ENCODE data around the gene LPP. TPM values are rescaled to one million over a fixed set of nuclear protein-coding genes. Genes with fewer than 3 reads are reported as not detected.
"Not testable (repeated sequence)": the region's sequence is repeated elsewhere in the genome, so short reads cannot be mapped to it uniquely, and the experiment has no call there.

LPP gene
- total RNA-seq, 2 donors from 2014 or later = 52.7 to 56.7 TPM

- Mint-ChIP-seq H3K27me3 (no peaks in the 10 kb centered on the region), H3K4me1 (ENCODE audit: low read depth in 2 of 2) (peaks cover 7 to 15% of the 10 kb centered on the region in 2 donors), H3K27ac (no peak overlapping the region), H3K9me3 (no peaks in the 10 kb centered on the region), H3K4me3 (no peak overlapping the region), H3K36me3 (no peaks in the 10 kb centered on the region)
- ATAC-seq (no peak), DNase-seq (ENCODE audit: low spot score) (no peak)
Measured at GRCh38 chr3:188125076-188125475, 28.9 kb upstream of the LPP start.

- no peak for DNase-seq (ENCODE audit: low spot score)
- H3K4me3 Mint-ChIP-seq = no peak overlapping the region
Measured at GRCh38 chr3:188126276-188126675, 27.7 kb upstream of the LPP start.

GRCh38 chr3:188126934-188127333, 27.0 kb upstream of the LPP start:
- DNase-seq (ENCODE audit: low spot score) (no peak), ATAC-seq (no peak)
- H3K27me3 Mint-ChIP-seq = no peaks in the 10 kb centered on the region
- H3K4me3 Mint-ChIP-seq = no peak overlapping the region
- H3K4me1 Mint-ChIP-seq (ENCODE audit: low read depth in 2 of 2) = peaks cover 7 to 15% of the 10 kb centered on the region in 2 donors
- no peaks in the 10 kb centered on the region for H3K9me3 Mint-ChIP-seq
- H3K36me3 Mint-ChIP-seq = no peaks in the 10 kb centered on the region
- H3K27ac Mint-ChIP-seq = no peak overlapping the region

More at GRCh38 chr3:188126276-188126675, 27.7 kb upstream of the LPP start:
- Mint-ChIP-seq H3K27ac (no peak overlapping the region), H3K36me3 (no peaks in the 10 kb centered on the region), H3K27me3 (no peaks in the 10 kb centered on the region), H3K4me1 (ENCODE audit: low read depth in 2 of 2) (peaks cover 7 to 15% of the 10 kb centered on the region in 2 donors), H3K9me3 (no peaks in the 10 kb centered on the region)
- ATAC-seq = no peak

- peaks cover 9 to 10% of the 10 kb centered on the region in 2 donors for H3K4me1 Mint-ChIP-seq (ENCODE audit: low read depth in 2 of 2)
Measured at GRCh38 chr3:188128905-188129304, 25.1 kb upstream of the LPP start.

GRCh38 chr3:188131023-188131422, 22.9 kb upstream of the LPP start:
- not testable (repeated sequence) for ATAC-seq; H3K9me3 Mint-ChIP-seq; H3K27me3 Mint-ChIP-seq; H3K27ac Mint-ChIP-seq; DNase-seq (ENCODE audit: low spot score); H3K36me3 Mint-ChIP-seq; H3K4me3 Mint-ChIP-seq
- peaks cover 10 to 11% of the 10 kb centered on the region in 2 donors for H3K4me1 Mint-ChIP-seq (ENCODE audit: low read depth in 2 of 2)

More at GRCh38 chr3:188128905-188129304, 25.1 kb upstream of the LPP start:
- DNase-seq (ENCODE audit: low spot score) = no peak
- Mint-ChIP-seq H3K27ac (peak overlapping the region in 1 of 2 donors; percentile 66), H3K36me3 (no peaks in the 10 kb centered on the region), H3K27me3 (no peaks in the 10 kb centered on the region), H3K4me3 (no peak overlapping the region), H3K9me3 (peaks cover under 1% of the 10 kb centered on the region)
- ATAC-seq = no peak

- ATAC-seq (no peak), DNase-seq (ENCODE audit: low spot score) (no peak)
- H3K4me1 Mint-ChIP-seq (ENCODE audit: low read depth in 2 of 2) = peaks cover 10 to 16% of the 10 kb centered on the region in 2 donors
- H3K4me3 Mint-ChIP-seq = no peak overlapping the region
- no peaks in the 10 kb centered on the region for H3K27me3 Mint-ChIP-seq
- peaks cover 4% of the 10 kb centered on the region for H3K9me3 Mint-ChIP-seq
- no peak overlapping the region for H3K27ac Mint-ChIP-seq
- no peaks in the 10 kb centered on the region for H3K36me3 Mint-ChIP-seq
Measured at GRCh38 chr3:188133219-188133618, 20.7 kb upstream of the LPP start.

GRCh38 chr3:188133646-188134045, 20.3 kb upstream of the LPP start:
- H3K9me3 Mint-ChIP-seq = peaks cover 4% of the 10 kb centered on the region
- no peak overlapping the region for H3K4me3 Mint-ChIP-seq
- H3K27me3 Mint-ChIP-seq = no peaks in the 10 kb centered on the region
- ATAC-seq = peak; percentile 61 to 64
- DNase-seq (ENCODE audit: low spot score) = no peak
- peaks cover 10 to 16% of the 10 kb centered on the region in 2 donors for H3K4me1 Mint-ChIP-seq (ENCODE audit: low read depth in 2 of 2)
- H3K36me3 Mint-ChIP-seq = no peaks in the 10 kb centered on the region
- no peak overlapping the region for H3K27ac Mint-ChIP-seq

GRCh38 chr3:188134079-188134478, 19.9 kb upstream of the LPP start:
- H3K4me3 Mint-ChIP-seq = no peak overlapping the region
- ATAC-seq (no peak), DNase-seq (ENCODE audit: low spot score) (no peak)
- peaks cover 15 to 16% of the 10 kb centered on the region in 2 donors for H3K4me1 Mint-ChIP-seq (ENCODE audit: low read depth in 2 of 2)
- H3K36me3 Mint-ChIP-seq = no peaks in the 10 kb centered on the region
- H3K9me3 Mint-ChIP-seq = peaks cover 4% of the 10 kb centered on the region
- H3K27ac Mint-ChIP-seq = no peak overlapping the region
- no peaks in the 10 kb centered on the region for H3K27me3 Mint-ChIP-seq

GRCh38 chr3:188134856-188135255, 19.1 kb upstream of the LPP start:
- peaks cover 4% of the 10 kb centered on the region for H3K9me3 Mint-ChIP-seq
- H3K36me3 Mint-ChIP-seq = no peaks in the 10 kb centered on the region
- peaks cover 16% of the 10 kb centered on the region in 2 donors for H3K4me1 Mint-ChIP-seq (ENCODE audit: low read depth in 2 of 2)
- no peak overlapping the region for H3K4me3 Mint-ChIP-seq
- ATAC-seq (no peak), DNase-seq (ENCODE audit: low spot score) (no peak)
- H3K27ac Mint-ChIP-seq = no peak overlapping the region
- H3K27me3 Mint-ChIP-seq = no peaks in the 10 kb centered on the region

GRCh38 chr3:188135271-188135670, 18.7 kb upstream of the LPP start:
- Mint-ChIP-seq H3K9me3 (peaks cover 4% of the 10 kb centered on the region), H3K4me3 (no peak overlapping the region), H3K36me3 (no peaks in the 10 kb centered on the region), H3K27me3 (no peaks in the 10 kb centered on the region), H3K4me1 (ENCODE audit: low read depth in 2 of 2) (peaks cover 16% of the 10 kb centered on the region in 2 donors), H3K27ac (no peak overlapping the region)
- ATAC-seq (no peak), DNase-seq (ENCODE audit: low spot score) (no peak)

GRCh38 chr3:188137051-188137450, 16.9 kb upstream of the LPP start:
- peaks cover 4% of the 10 kb centered on the region for H3K9me3 Mint-ChIP-seq

GRCh38 chr3:188139466-188139865, 14.5 kb upstream of the LPP start:
- H3K4me3 Mint-ChIP-seq = no peak overlapping the region
- peaks cover 4 to 8% of the 10 kb centered on the region in 2 donors for H3K27me3 Mint-ChIP-seq
- no peak overlapping the region for H3K27ac Mint-ChIP-seq
- ATAC-seq (no peak), DNase-seq (ENCODE audit: low spot score) (no peak)
- H3K9me3 Mint-ChIP-seq = no peaks in the 10 kb centered on the region
- H3K4me1 Mint-ChIP-seq (ENCODE audit: low read depth in 2 of 2) = peaks cover 11 to 13% of the 10 kb centered on the region in 2 donors
- H3K36me3 Mint-ChIP-seq = no peaks in the 10 kb centered on the region

More at GRCh38 chr3:188137051-188137450, 16.9 kb upstream of the LPP start:
- no peak for DNase-seq (ENCODE audit: low spot score)
- H3K4me1 Mint-ChIP-seq (ENCODE audit: low read depth in 2 of 2) = peaks cover 16 to 18% of the 10 kb centered on the region in 2 donors
- H3K4me3 Mint-ChIP-seq = no peak overlapping the region
- no peak for ATAC-seq
- H3K27me3 Mint-ChIP-seq = peaks cover under 1 to 3% of the 10 kb centered on the region in 2 donors
- no peaks in the 10 kb centered on the region for H3K36me3 Mint-ChIP-seq
- no peak overlapping the region for H3K27ac Mint-ChIP-seq

- Mint-ChIP-seq H3K9me3 (peaks cover 7% of the 10 kb centered on the region), H3K27ac (no peak overlapping the region), H3K4me1 (ENCODE audit: low read depth in 2 of 2) (peaks cover 21% of the 10 kb centered on the region in 2 donors), H3K36me3 (no peaks in the 10 kb centered on the region), H3K27me3 (peaks cover 4 to 8% of the 10 kb centered on the region in 2 donors), H3K4me3 (no peak overlapping the region)
- ATAC-seq (no peak), DNase-seq (ENCODE audit: low spot score) (no peak)
Measured at GRCh38 chr3:188146219-188146618, 7.7 kb upstream of the LPP start.

- H3K27ac Mint-ChIP-seq = peak overlapping the region in 1 of 2 donors; percentile 53
- H3K9me3 Mint-ChIP-seq = peaks cover 7% of the 10 kb centered on the region
- H3K27me3 Mint-ChIP-seq = no peaks in the 10 kb centered on the region
- H3K4me1 Mint-ChIP-seq (ENCODE audit: low read depth in 2 of 2) = peaks cover 22 to 23% of the 10 kb centered on the region in 2 donors
- H3K4me3 Mint-ChIP-seq = no peak overlapping the region
- no peak for ATAC-seq
- no peaks in the 10 kb centered on the region for H3K36me3 Mint-ChIP-seq
- DNase-seq (ENCODE audit: low spot score) = no peak
Measured at GRCh38 chr3:188147782-188148181, 6.2 kb upstream of the LPP start.

GRCh38 chr3:188148318-188148717, 5.6 kb upstream of the LPP start:
- DNase-seq (ENCODE audit: low spot score) (no peak), ATAC-seq (no peak)
- H3K27ac Mint-ChIP-seq = peak overlapping the region in 1 of 2 donors; percentile 53
- peaks cover 7% of the 10 kb centered on the region for H3K9me3 Mint-ChIP-seq
- H3K36me3 Mint-ChIP-seq = no peaks in the 10 kb centered on the region
- peaks cover 25 to 28% of the 10 kb centered on the region in 2 donors for H3K4me1 Mint-ChIP-seq (ENCODE audit: low read depth in 2 of 2)
- no peaks in the 10 kb centered on the region for H3K27me3 Mint-ChIP-seq
- H3K4me3 Mint-ChIP-seq = no peak overlapping the region
